Activated naive CD8-positive, alpha-beta T cell treated with anti-CD3 and anti-CD28 coated beads, Interleukin-2, amount 10 ng/mL, durations not matched to agents 7 days and 5 days (primary cell): Measurements from ENCODE around the gene BCAS4. TPM values are rescaled to one million over a fixed set of nuclear protein-coding genes. Genes with fewer than 3 reads are reported as not detected.

Experiments used
- ATAC-seq: fragments of 150-1000 bp; cut with Tn5 transposase; one replicate; pipeline ENCODE4 v1.10.0; 2021; ENCODE audit warnings: low read depth, moderate library complexity
- POLR2A ChIA-PET: fragments of 350-600 bp; sonication (Branson Sonifier 250); formaldehyde crosslinking; loops from one replicate; lab custom pipeline; 2021; ENCODE audit warnings: antibody characterized with exemption; lab: Charles Lee
- DNase-seq: peaks from one replicate; pipeline ENCODE4 v3.0.0; 2021
- H3K27ac Mint-ChIP-seq: one replicate; pipeline ENCODE4 v1.8.0; 2022; ENCODE audit warnings: mild to moderate bottlenecking, mixed read lengths
- H3K27me3 Mint-ChIP-seq: one replicate; pipeline ENCODE4 v1.8.0; 2022; ENCODE audit warnings: mild to moderate bottlenecking, moderate library complexity, mixed read lengths
- H3K36me3 Mint-ChIP-seq: one replicate; pipeline ENCODE4 v1.8.0; 2021; ENCODE audit warnings: mild to moderate bottlenecking, mixed read lengths
- H3K4me1 Mint-ChIP-seq: one replicate; pipeline ENCODE4 v1.8.0; 2021; ENCODE audit warnings: mixed read lengths
- H3K4me3 Mint-ChIP-seq: one replicate; pipeline ENCODE4 v1.8.0; 2022; ENCODE audit warnings: mild to moderate bottlenecking, moderate library complexity, mixed read lengths
- H3K9me3 Mint-ChIP-seq: one replicate; pipeline ENCODE4 v1.8.0; 2021; ENCODE audit warnings: mixed read lengths
- total RNA-seq, 2 experiments: library from RNA; stranded (reverse); gene quantifications; one replicate each; pipeline ENCODE4 v1.2.3, GENCODE V29; 2021

BCAS4 gene
- total RNA-seq, 2 experiments from 2014 or later, result 35.0 to 35.2 TPM

GRCh38 chr20:50810063-50810462 is 15.2 kb downstream of the BCAS4 start:
- no peak overlapping the region for H3K4me3 Mint-ChIP-seq
- H3K9me3 Mint-ChIP-seq, result no peaks in the 10 kb centered on the region
- peaks cover 52% of the 10 kb centered on the region for H3K4me1 Mint-ChIP-seq
- H3K36me3 Mint-ChIP-seq, result peaks cover 21% of the 10 kb centered on the region
- ATAC-seq (no peak), DNase-seq (no peak)
- no peak overlapping the region for H3K27ac Mint-ChIP-seq
- POLR2A ChIA-PET, result no interaction called here
- H3K27me3 Mint-ChIP-seq, result no peaks in the 10 kb centered on the region

GRCh38 chr20:50810842-50811241 is 16.0 kb downstream of the BCAS4 start:
- Mint-ChIP-seq H3K27ac (peak overlapping the region; percentile 6), H3K4me1 (peaks cover 51% of the 10 kb centered on the region), H3K36me3 (peaks cover 21% of the 10 kb centered on the region), H3K4me3 (no peak overlapping the region), H3K9me3 (no peaks in the 10 kb centered on the region), H3K27me3 (no peaks in the 10 kb centered on the region)
- no peak for ATAC-seq
- no peak for DNase-seq
- POLR2A ChIA-PET, result no interaction called here

GRCh38 chr20:50813101-50813643 is 18.3 kb downstream of the BCAS4 start:
- H3K4me3 Mint-ChIP-seq, result peak overlapping the region; percentile 14
- H3K36me3 Mint-ChIP-seq, result peaks cover 19% of the 10 kb centered on the region
- peak overlapping the region; percentile 63 for H3K27ac Mint-ChIP-seq
- H3K4me1 Mint-ChIP-seq, result peaks cover 55% of the 10 kb centered on the region
- no peaks in the 10 kb centered on the region for H3K9me3 Mint-ChIP-seq
- ATAC-seq (no peak), DNase-seq (no peak)
- POLR2A ChIA-PET, result interaction anchor here (2.2 kb wide), 1 partner anchor 118 kb away, joined by 5 read pairs; the partner anchor contains the start of gene ADNP
- H3K27me3 Mint-ChIP-seq, result no peaks in the 10 kb centered on the region

- H3K4me1 Mint-ChIP-seq, result peaks cover 56% of the 10 kb centered on the region
- POLR2A ChIA-PET, result interaction anchor here (2.2 kb wide), 1 partner anchor 118 kb away, joined by 5 read pairs; the partner anchor contains the start of gene ADNP
These were observed 18.9 kb downstream of the BCAS4 start for GRCh38 chr20:50813801-50814200.

GRCh38 chr20:50814438-50815161 is 19.7 kb downstream of the BCAS4 start:
- Mint-ChIP-seq H3K27me3 (no peaks in the 10 kb centered on the region), H3K9me3 (no peaks in the 10 kb centered on the region), H3K4me3 (peak overlapping the region; percentile 69), H3K36me3 (peaks cover 19% of the 10 kb centered on the region), H3K27ac (peak overlapping the region; percentile 80), H3K4me1 (peaks cover 53% of the 10 kb centered on the region)
- POLR2A ChIA-PET, result interaction anchor here (0.8 to 1.2 kb wide), 3 partner anchors 8 to 117 kb away, joined by 3 to 5 read pairs (median 4); partner anchors contain the start of genes ADNP and BCAS4
- DNase-seq, result no peak
- peak; percentile 2 for ATAC-seq

More at GRCh38 chr20:50813801-50814200, 18.9 kb downstream of the BCAS4 start:
- Mint-ChIP-seq H3K36me3 (peaks cover 19% of the 10 kb centered on the region), H3K27me3 (no peaks in the 10 kb centered on the region), H3K4me3 (no peak overlapping the region), H3K9me3 (no peaks in the 10 kb centered on the region), H3K27ac (no peak overlapping the region)
- ATAC-seq (no peak), DNase-seq (no peak)

DNA sequence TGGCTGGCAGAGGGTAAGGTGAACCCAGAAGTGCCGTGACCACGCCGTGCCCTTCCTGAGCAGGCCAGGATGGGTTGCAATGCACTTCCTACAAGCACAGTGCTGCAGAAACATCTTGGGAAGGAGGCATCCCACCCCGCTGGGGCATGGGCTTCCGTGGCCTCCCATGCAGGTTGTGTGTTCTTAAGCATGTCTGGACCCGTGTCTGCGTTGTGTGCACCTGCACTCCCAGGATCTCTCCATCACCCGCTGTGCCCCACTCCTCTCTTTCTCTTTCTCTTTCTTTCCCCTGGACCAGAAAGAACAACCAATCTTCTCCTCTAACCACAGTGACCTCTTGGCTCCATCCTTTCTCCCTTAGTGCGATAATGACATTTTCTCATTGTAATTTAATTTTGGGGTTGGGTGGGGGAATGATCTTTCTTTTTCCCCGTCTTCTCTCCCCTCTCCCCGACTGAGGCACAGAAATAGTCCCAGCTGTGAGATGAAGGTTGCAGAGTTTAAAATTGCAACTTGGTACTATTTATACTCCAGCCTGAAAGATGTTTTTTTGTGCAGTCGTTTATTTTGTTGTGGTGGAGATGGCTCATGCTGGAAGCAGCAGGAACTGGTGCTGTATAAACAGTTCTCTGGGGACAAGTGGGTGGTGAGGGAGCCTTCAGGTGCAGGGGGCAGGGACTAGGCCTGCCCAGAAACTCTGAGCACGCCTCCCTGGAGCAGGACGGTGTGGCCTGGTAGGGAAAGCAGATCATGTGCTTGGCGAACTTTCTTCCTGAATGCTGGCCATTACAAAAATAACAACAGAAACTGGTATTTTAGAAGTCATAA is 20.5 kb downstream of the BCAS4 start:
- ATAC-seq (peak; percentile 27), DNase-seq (no peak)
- Mint-ChIP-seq H3K4me1 (peaks cover 54% of the 10 kb centered on the region), H3K36me3 (peaks cover 23% of the 10 kb centered on the region), H3K4me3 (peak overlapping the region; percentile 69), H3K27me3 (no peaks in the 10 kb centered on the region), H3K27ac (peak overlapping the region; percentile 80), H3K9me3 (no peaks in the 10 kb centered on the region)
- POLR2A ChIA-PET, result interaction anchor here (0.8 to 1.5 kb wide), 4 partner anchors 9 to 116 kb away, joined by 3 to 5 read pairs (median 4); partner anchors contain the start of genes ADNP and BCAS4

DNA sequence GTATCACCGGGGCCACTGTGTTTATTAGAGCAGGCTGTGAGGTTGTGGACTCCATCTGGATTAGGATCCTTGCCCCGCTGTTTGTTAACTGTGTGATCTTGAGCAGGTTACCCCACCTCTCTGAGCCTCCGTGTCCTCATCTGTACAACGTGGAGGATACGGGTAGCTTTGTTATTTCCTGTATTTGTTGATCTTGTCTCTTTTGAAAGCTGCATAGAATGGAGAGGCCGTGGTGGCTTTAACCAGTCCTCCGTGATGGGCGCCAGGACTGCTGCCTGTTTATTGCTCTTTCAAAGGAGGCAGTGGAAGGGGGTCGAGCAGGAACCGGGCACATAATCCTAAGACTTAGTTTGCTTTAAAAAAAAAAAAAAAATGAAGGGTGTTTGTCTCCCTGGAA is 22.9 kb downstream of the BCAS4 start:
- Mint-ChIP-seq H3K36me3 (peaks cover 29% of the 10 kb centered on the region), H3K4me1 (peaks cover 66% of the 10 kb centered on the region), H3K27me3 (no peaks in the 10 kb centered on the region), H3K27ac (peak overlapping the region; percentile 99), H3K4me3 (peak overlapping the region; percentile 82), H3K9me3 (no peaks in the 10 kb centered on the region)
- no peak for DNase-seq
- ATAC-seq, result no peak
- POLR2A ChIA-PET, result interaction anchor here (0.5 to 2.9 kb wide), 7 partner anchors 12 to 140 kb away, joined by 3 to 39 read pairs (median 4); partner anchors contain the start of genes ADNP, BCAS4 and DPM1

GRCh38 chr20:50819349-50819748 is 24.5 kb downstream of the BCAS4 start:
- ATAC-seq (no peak), DNase-seq (no peak)
- H3K36me3 Mint-ChIP-seq, result peaks cover 29% of the 10 kb centered on the region
- H3K9me3 Mint-ChIP-seq, result no peaks in the 10 kb centered on the region
- peaks cover 60% of the 10 kb centered on the region for H3K4me1 Mint-ChIP-seq
- H3K27me3 Mint-ChIP-seq, result no peaks in the 10 kb centered on the region
- POLR2A ChIA-PET, result interaction anchor here (1.2 to 2.9 kb wide), 3 partner anchors 24 to 139 kb away, joined by 4 to 39 read pairs (median 29); partner anchors contain the start of genes ADNP, BCAS4, DPM1 and MOCS3
- H3K4me3 Mint-ChIP-seq, result no peak overlapping the region
- peak overlapping the region; percentile 99 for H3K27ac Mint-ChIP-seq

DNA sequence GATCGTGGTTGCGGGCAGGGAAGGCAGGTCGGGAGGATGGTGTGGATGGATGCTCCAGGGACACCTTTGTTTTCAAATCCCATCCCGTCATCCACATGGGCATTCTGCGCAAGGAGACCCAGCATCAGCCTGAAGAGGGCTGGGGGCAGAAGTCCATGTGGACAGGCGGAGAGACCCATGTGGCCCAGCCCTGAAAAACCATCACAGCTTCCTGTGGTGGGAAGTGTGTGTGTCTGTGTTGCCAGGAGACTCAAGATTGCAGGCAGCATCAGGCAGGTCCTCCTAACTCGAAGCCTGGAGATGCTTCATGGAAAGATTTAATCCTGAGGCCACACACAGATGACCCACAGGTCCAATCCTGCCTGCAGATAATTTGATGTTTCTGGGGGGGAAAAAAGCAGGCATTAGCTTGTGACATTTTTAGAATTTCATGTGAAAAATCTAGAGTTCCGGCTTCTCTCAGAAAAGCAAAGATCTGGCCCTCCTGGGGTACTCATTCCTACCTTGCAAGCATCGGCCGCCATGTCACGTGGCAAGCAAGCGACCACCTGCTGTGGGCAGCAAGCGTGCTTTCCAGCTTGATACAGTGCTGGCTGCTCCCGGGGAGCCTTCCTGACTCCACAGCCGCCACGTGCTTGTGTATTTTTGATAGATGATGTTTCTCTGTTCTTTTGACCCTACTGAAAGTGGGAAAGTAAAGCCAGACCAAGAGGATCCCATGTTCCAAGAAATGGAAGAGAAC is 25.8 kb downstream of the BCAS4 start:
- Mint-ChIP-seq H3K9me3 (no peaks in the 10 kb centered on the region), H3K4me1 (peaks cover 48% of the 10 kb centered on the region), H3K27me3 (no peaks in the 10 kb centered on the region), H3K27ac (peak overlapping the region; percentile 39), H3K4me3 (peak overlapping the region; percentile 40), H3K36me3 (peaks cover 29% of the 10 kb centered on the region)
- POLR2A ChIA-PET, result interaction anchor here (0.8 to 1.2 kb wide), 2 partner anchors 26 to 30 kb away, joined by 3 read pairs; partner anchors contain the start of gene BCAS4
- ATAC-seq (no peak), DNase-seq (no peak)

DNA sequence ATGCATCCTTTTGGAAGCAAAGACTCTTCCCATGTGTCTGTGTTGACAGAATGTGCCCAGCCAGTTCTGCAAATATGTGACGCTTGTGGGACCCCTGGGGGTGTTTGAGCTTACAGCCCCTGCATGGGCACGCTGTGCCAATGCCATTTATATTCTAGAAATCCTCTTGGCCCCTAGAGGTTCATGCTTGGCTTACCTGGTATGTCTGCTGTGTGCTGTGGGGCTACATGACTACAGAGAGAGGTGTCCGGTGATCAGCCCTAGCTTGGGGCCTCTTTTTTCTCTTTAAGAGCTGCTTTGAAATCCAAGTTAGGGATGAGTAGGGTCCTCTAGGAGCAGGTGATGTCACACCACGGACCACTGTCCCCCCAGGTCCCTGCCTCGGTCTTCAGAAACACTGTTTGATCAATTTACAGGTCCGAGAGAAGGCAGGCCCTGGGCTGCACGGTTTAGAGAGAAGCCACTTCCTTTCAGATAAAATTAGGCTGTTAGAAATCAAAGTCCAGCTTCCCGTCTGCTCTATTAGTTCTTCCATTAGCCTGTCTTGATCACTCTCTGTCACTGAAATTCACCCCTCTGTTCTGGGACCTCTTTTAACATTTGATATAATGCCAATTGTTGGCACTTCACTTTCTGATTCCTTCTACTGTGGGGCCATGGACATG is 26.5 kb downstream of the BCAS4 start:
- Mint-ChIP-seq H3K4me1 (peaks cover 43% of the 10 kb centered on the region), H3K36me3 (peaks cover 29% of the 10 kb centered on the region), H3K9me3 (no peaks in the 10 kb centered on the region), H3K27me3 (no peaks in the 10 kb centered on the region), H3K4me3 (peak overlapping the region; percentile 30), H3K27ac (peak overlapping the region; percentile 30)
- ATAC-seq, result no peak
- DNase-seq, result no peak
- POLR2A ChIA-PET, result interaction anchor here (0.8 to 1.2 kb wide), 2 partner anchors 26 to 31 kb away, joined by 3 read pairs; partner anchors contain the start of gene BCAS4

DNA sequence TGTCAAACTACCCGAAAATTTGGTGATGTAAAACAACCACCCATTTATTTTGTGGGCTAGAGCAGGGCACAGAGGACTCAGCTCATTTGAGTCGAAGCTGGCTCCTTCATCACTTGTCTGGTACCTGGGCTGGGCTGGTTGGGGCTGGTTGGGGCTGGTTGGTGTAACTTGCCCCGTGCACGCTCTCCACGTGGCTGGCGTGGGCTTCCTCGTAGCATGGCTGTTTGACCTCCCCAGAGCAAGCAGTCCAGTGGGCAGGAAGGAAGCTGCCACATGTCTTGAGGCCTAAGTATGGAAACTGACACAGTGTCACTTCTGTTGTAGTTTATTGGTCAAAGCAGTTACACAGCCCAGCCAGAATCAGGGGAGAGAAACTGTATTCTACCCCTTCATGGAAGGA is 27.1 kb downstream of the BCAS4 start:
- H3K4me1 Mint-ChIP-seq, result peaks cover 43% of the 10 kb centered on the region
- ATAC-seq (no peak), DNase-seq (no peak)
- H3K36me3 Mint-ChIP-seq, result peaks cover 31% of the 10 kb centered on the region
- peak overlapping the region; percentile 30 for H3K4me3 Mint-ChIP-seq
- no peaks in the 10 kb centered on the region for H3K9me3 Mint-ChIP-seq
- no peaks in the 10 kb centered on the region for H3K27me3 Mint-ChIP-seq
- POLR2A ChIA-PET, result interaction anchor here (0.8 kb wide), 1 partner anchor 31 kb away, joined by 3 read pairs; no protein-coding TSS in a partner anchor
- peak overlapping the region; percentile 81 for H3K27ac Mint-ChIP-seq

DNA sequence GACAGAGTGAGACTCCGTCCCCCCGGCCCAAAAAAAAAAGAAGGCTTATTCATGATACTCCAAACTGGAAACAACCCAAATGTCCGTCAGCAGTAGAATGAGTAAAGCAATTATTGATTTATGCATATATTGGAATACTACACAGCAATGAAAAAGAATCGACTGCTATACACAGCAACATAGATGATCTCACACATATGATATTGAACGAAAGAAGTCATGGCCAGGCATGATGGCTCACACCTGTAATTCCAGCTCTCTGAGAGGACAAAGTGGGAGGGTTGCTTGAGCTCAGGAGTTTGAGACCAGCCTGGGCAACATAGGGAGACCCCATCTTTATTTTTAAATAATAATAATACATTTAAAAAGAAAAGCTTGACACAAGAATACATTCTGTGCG is 28.5 kb downstream of the BCAS4 start:
- DNase-seq (no peak), ATAC-seq (no peak)
- no peaks in the 10 kb centered on the region for H3K9me3 Mint-ChIP-seq
- H3K4me1 Mint-ChIP-seq, result peaks cover 36% of the 10 kb centered on the region
- no peak overlapping the region for H3K4me3 Mint-ChIP-seq
- POLR2A ChIA-PET, result interaction anchor here (1.0 kb wide), 1 partner anchor 108 kb away, joined by 3 read pairs; the partner anchor contains the start of gene ADNP
- no peak overlapping the region for H3K27ac Mint-ChIP-seq
- H3K36me3 Mint-ChIP-seq, result peaks cover 34% of the 10 kb centered on the region
- no peaks in the 10 kb centered on the region for H3K27me3 Mint-ChIP-seq
